Measurements from ENCODE around the gene MSI2.

GRCh38 chr17:57555636-57556175, 299.4 kb downstream of the MSI2 start:
- no peak for TF ChIP-seq POLR2AphosphoS5 (IDR thresholded peaks at IDR 0.05)
- TF ChIP-seq CTCF (IDR thresholded peaks at IDR 0.05) = no peak
- TF ChIP-seq POLR2A (IDR thresholded peaks at IDR 0.05) = no peak
